GM12864 (cell line): ENCODE results near the gene TAMM41.

ENCODE experiments used
- DNase-seq: peaks from one replicate; pipeline ENCODE4 v3.0.0-alpha.2; 2011; ENCODE audit warnings: low read depth
- H3K4me3 ChIP-seq: 2 replicates; pipeline ENCODE4 v1.5.1; 2011; ENCODE audit warnings: mild to moderate bottlenecking, low read depth, low read length, control low read depth
- CTCF ChIP-seq: IDR thresholded peaks from 2 replicates; pipeline ENCODE4 v1.5.1; 2011; ENCODE audit warnings: low read depth, mild to moderate bottlenecking, moderate library complexity, low read length, control low read depth, inconsistent platforms; ENCODE audit errors: missing control alignments

Gene TAMM41

GRCh38 chr3:11791339-11792200 is 55.1 kb downstream of the TAMM41 start:
- no peak for DNase-seq
- no peak overlapping the region for H3K4me3 ChIP-seq
- no peak for TF ChIP-seq CTCF

DNA sequence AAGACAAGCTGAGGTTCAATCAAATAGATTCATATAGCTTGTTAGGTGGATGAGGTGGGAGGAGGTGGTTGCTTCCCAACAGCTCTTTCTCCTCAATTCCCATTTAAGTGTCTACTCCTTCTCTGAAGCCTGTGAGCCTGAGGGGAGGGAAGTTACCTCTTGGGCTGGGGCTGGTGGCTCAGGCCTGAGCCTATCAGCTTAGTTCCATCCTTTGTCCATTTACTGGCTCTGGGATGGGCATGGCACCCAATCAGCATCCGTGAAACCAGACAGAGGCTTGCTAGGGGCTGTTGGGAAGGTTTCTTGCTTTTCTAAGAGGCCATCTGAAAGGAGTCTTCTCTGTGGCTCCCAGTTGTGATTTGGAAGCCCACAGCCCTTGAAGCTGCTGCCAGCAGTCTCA is 57.3 kb downstream of the TAMM41 start:
- H3K4me3 ChIP-seq = no peak overlapping the region
- TF ChIP-seq CTCF = no peak
- no peak for DNase-seq

DNA sequence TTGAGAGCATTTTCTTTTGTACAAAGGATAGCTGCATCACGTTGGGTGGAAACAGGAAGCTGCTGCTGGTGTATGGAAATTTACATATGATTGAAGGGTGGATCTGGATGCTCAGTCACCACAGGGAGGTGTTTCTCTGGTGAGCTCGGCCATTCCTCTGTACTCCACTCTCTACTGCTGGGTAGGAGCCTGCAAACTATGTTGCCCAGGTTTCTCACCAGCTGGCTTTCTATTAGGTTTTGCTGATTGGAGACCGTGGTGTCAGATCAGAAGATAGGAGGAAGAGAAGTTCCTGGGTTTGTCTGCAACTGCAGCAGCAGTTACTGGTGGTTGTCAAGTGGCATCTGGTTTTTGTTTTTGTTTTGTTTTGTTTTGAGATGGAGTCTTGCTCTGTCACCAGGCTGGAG is 61.7 kb downstream of the TAMM41 start:
- DNase-seq = peak; percentile 8
- no peak for TF ChIP-seq CTCF
- no peak overlapping the region for H3K4me3 ChIP-seq

DNA sequence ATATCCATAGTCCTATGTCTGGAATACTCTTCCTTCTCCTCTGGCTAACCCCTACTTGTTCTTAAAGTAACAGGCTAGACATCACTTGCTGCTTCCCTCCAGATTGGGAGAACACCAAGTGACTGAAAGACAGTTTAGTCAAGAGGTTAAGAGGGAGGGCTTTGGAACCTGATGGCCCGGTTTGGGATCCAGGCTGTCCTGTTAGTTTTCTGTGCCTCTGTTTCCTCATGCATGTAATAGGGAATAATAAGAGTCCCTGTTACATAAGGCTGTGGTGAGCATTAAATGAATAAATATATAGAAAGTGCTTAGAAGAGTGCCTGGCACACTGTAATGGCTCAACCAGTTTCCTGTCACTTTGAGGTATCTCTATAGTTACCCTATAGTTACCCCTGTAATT is 66.3 kb downstream of the TAMM41 start:
- DNase-seq = no peak

DNA sequence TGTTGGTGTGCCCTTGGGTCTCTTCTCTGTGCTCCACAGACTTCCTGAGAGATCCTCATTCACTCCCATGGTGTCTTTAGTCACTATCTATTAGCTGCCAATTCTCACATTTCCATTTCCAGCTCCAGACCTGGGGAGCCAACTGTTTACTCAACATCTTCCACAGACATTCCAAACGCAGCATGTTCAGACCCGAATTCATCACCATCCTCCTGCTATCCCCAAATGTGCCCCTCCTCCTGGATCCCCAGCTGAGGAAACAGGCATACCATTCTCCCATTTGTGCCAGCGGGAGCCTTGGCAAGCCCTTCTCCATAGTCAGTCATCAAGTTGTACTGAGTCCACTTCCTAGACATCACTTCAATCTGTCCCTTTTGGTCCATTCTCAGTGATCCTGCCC is 67.1 kb downstream of the TAMM41 start:
- no peak overlapping the region for H3K4me3 ChIP-seq
- TF ChIP-seq CTCF = no peak
- no peak for DNase-seq

More for the DNA sequence above, 66.3 kb downstream of the TAMM41 start:
- H3K4me3 ChIP-seq = no peak overlapping the region
- no peak for TF ChIP-seq CTCF

- TF ChIP-seq CTCF = no peak
- no peak overlapping the region for H3K4me3 ChIP-seq
- DNase-seq = no peak
Measured at GRCh38 chr3:11778248-11778647, 68.4 kb downstream of the TAMM41 start.

- no peak overlapping the region for H3K4me3 ChIP-seq
- no peak for TF ChIP-seq CTCF
- DNase-seq = no peak
Measured at GRCh38 chr3:11776346-11776745, 70.3 kb downstream of the TAMM41 start.
